GM12892 (cell line): ENCODE results near the gene AKR1E2. TPM values are rescaled to one million over a fixed set of nuclear protein-coding genes. Genes with fewer than 3 reads are reported as not detected.

ENCODE experiments used
- DNase-seq: peaks from one replicate; pipeline ENCODE4 v3.0.0; 2011; ENCODE audit not compliant: insufficient read length
- FAIRE-seq: peaks from 2 replicates; lab custom pipeline; 2011; peaks lifted over from hg19 to GRCh38; lab: Jason Lieb, UNC
- POLR2A ChIP-seq: IDR thresholded peaks from 2 replicates; pipeline ENCODE4 v1.6.1; 2011; ENCODE audit warnings: low read depth, low read length, control low read depth
- POLR2AphosphoS5 ChIP-seq: IDR thresholded peaks from 2 replicates; pipeline ENCODE4 v1.6.1; 2011; ENCODE audit warnings: low read depth, low read length, control low read depth
- TAF1 ChIP-seq: IDR thresholded peaks from 2 replicates; pipeline ENCODE4 v1.6.1; 2011; ENCODE audit warnings: low read depth, mild to moderate bottlenecking, control low read depth, low read length, borderline replicate concordance
- polyA plus RNA-seq: library from polyadenylated mRNA; unstranded; fragments of >200 nt; gene quantifications from one replicate; pipeline ENCODE4 v1.2.1, GENCODE V29; 2012; ENCODE audit warnings: missing spikeins, inconsistent platforms; ENCODE audit not compliant: missing spikeins

The AKR1E2 gene
- not detected for polyA plus RNA-seq

GRCh38 chr10:4825868-4826791, at the start of gene AKR1E2:
Gene AKR1E2 (plus strand): TSS chr10:4826207. CDS start chr10:4826325, 118 bp downstream.
- DNase-seq (peak; percentile 17), FAIRE-seq (no peak)
- TF ChIP-seq POLR2A, result no peak
- TF ChIP-seq TAF1, result no peak

GRCh38 chr10:4776234-4776638, 49.8 kb upstream of the AKR1E2 start:
- no peak for FAIRE-seq
- no peak for DNase-seq
- TF ChIP-seq POLR2A (no peak), TAF1 (no peak), POLR2AphosphoS5 (no peak)

- no peak for FAIRE-seq
- no peak for DNase-seq
- no peak for TF ChIP-seq POLR2AphosphoS5
- no peak for TF ChIP-seq POLR2A
- no peak for TF ChIP-seq TAF1
Measured at GRCh38 chr10:4778761-4779160, 47.2 kb upstream of the AKR1E2 start.

- no peak for TF ChIP-seq POLR2AphosphoS5
- TF ChIP-seq TAF1, result no peak
- TF ChIP-seq POLR2A, result no peak
- FAIRE-seq, result no peak
- DNase-seq, result no peak
Measured at GRCh38 chr10:4780091-4780490, 45.9 kb upstream of the AKR1E2 start.

- DNase-seq (no peak), FAIRE-seq (no peak)
- TF ChIP-seq POLR2AphosphoS5 (no peak), POLR2A (no peak), TAF1 (no peak)
Measured at GRCh38 chr10:4780782-4781181, 45.2 kb upstream of the AKR1E2 start.

GRCh38 chr10:4781955-4782354, 44.1 kb upstream of the AKR1E2 start:
- FAIRE-seq, result no peak
- no peak for TF ChIP-seq TAF1
- TF ChIP-seq POLR2AphosphoS5, result no peak
- no peak for TF ChIP-seq POLR2A

GRCh38 chr10:4784667-4785333, 41.2 kb upstream of the AKR1E2 start:
- no peak for FAIRE-seq
- TF ChIP-seq TAF1, result no peak
- no peak for TF ChIP-seq POLR2AphosphoS5
- DNase-seq, result no peak

More at GRCh38 chr10:4781955-4782354, 44.1 kb upstream of the AKR1E2 start:
- DNase-seq, result no peak

GRCh38 chr10:4786043-4786839, 39.8 kb upstream of the AKR1E2 start:
- TF ChIP-seq POLR2A, result no peak
- no peak for TF ChIP-seq POLR2AphosphoS5
- no peak for TF ChIP-seq TAF1
- no peak for FAIRE-seq
- no peak for DNase-seq

- DNase-seq (no peak), FAIRE-seq (no peak)
- TF ChIP-seq TAF1, result no peak
- TF ChIP-seq POLR2AphosphoS5, result no peak
- no peak for TF ChIP-seq POLR2A
Measured at GRCh38 chr10:4790045-4790444, 36.0 kb upstream of the AKR1E2 start.

- FAIRE-seq (no peak), DNase-seq (no peak)
- no peak for TF ChIP-seq POLR2A
- no peak for TF ChIP-seq TAF1
- no peak for TF ChIP-seq POLR2AphosphoS5
Measured at GRCh38 chr10:4790922-4791321, 35.1 kb upstream of the AKR1E2 start.

- DNase-seq (no peak), FAIRE-seq (no peak)
- TF ChIP-seq POLR2AphosphoS5, result no peak
- TF ChIP-seq POLR2A, result no peak
- TF ChIP-seq TAF1, result no peak
Measured at GRCh38 chr10:4792381-4792780, 33.6 kb upstream of the AKR1E2 start.
